Measurements from ENCODE around the gene HIPK2. TPM values are rescaled to one million over a fixed set of nuclear protein-coding genes. Genes with fewer than 3 reads are reported as not detected.

HIPK2 gene
- total RNA-seq, 6 donors from 2014 or later = 38.6 to 59.6 (median 45.9) TPM

- no peak overlapping the region for H3K4me3 ChIP-seq
- 76 to 78% methylated on average over 14 of the region's 14 CpGs for WGBS, 2 donors
- H3K27ac ChIP-seq = peak overlapping the region in 3 of 4 donors; percentile 8 to 48 (median 40)
- no peak for TF ChIP-seq POLR2AphosphoS5 (IDR thresholded peaks at IDR 0.05)
- no peaks in the 10 kb centered on the region for H3K27me3 ChIP-seq
- H3K9me3 ChIP-seq = no peaks in the 10 kb centered on the region
- DNase-seq = no peak
- H3K4me1 ChIP-seq = peaks cover 36 to 71% (median 56%) of the 10 kb centered on the region in 4 donors
- H3K36me3 ChIP-seq = no peaks in the 10 kb centered on the region
- ATAC-seq (ENCODE audit: low FRiP score in 2 of 2) = no peak
Measured at GRCh38 chr7:139654276-139655181, 123.3 kb downstream of the HIPK2 start.

GRCh38 chr7:139651914-139652313 is 125.9 kb downstream of the HIPK2 start:
- H3K27me3 ChIP-seq = no peaks in the 10 kb centered on the region
- no peaks in the 10 kb centered on the region for H3K9me3 ChIP-seq
- no peak for TF ChIP-seq POLR2AphosphoS5 (IDR thresholded peaks at IDR 0.05)
- no peak for TF ChIP-seq CTCF (IDR thresholded peaks at IDR 0.05)
- no peak for TF ChIP-seq EP300 (IDR thresholded peaks at IDR 0.05)
- TF ChIP-seq POLR2A (IDR thresholded peaks at IDR 0.05) = no peak
- 52 to 57% methylated on average over 4 of the region's 4 CpGs for WGBS, 2 donors
- H3K36me3 ChIP-seq = no peaks in the 10 kb centered on the region
- no peak overlapping the region for H3K4me3 ChIP-seq
- ATAC-seq (ENCODE audit: low FRiP score in 2 of 2) (no peak), DNase-seq (no peak)
- H3K4me1 ChIP-seq = peaks cover 50 to 80% (median 65%) of the 10 kb centered on the region in 4 donors
- H3K27ac ChIP-seq = peak overlapping the region in 3 of 4 donors; percentile 33 to 58 (median 50)

DNA sequence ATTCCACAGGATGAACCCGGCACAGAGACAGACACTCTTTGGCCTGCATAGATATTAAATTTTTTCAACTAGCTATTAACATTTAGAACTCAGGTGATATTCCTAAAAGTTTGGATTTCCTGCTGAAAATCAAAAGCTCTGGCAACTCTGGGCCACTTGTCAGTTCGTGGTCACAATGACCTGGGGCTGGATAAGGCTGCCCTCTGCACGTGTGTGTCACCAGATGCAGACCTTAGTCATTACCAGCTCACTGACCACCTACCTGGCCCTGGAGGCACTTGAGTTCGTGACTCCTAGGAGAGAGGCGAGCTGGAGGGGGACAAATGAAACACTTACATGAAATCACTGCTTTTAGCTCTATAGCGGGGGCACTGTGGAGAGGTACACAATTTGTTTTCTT is 126.5 kb downstream of the HIPK2 start:
- H3K27me3 ChIP-seq = no peaks in the 10 kb centered on the region
- H3K4me1 ChIP-seq = peaks cover 56 to 86% (median 71%) of the 10 kb centered on the region in 4 donors
- 71 to 76% methylated on average over 6 of the region's 6 CpGs for WGBS, 2 donors
- H3K27ac ChIP-seq = peak overlapping the region in 2 of 4 donors; percentile 37 to 58
- TF ChIP-seq CTCF (IDR thresholded peaks at IDR 0.05) (no peak), POLR2AphosphoS5 (IDR thresholded peaks at IDR 0.05) (no peak), POLR2A (IDR thresholded peaks at IDR 0.05) (no peak), EP300 (IDR thresholded peaks at IDR 0.05) (no peak)
- no peak for DNase-seq
- no peaks in the 10 kb centered on the region for H3K9me3 ChIP-seq
- no peak overlapping the region for H3K4me3 ChIP-seq
- ATAC-seq (ENCODE audit: low FRiP score in 2 of 2) = no peak
- no peaks in the 10 kb centered on the region for H3K36me3 ChIP-seq

- H3K9me3 ChIP-seq = no peaks in the 10 kb centered on the region
- ATAC-seq (ENCODE audit: low FRiP score in 2 of 2) = no peak
- WGBS, 2 donors = 81 to 85% methylated on average over 4 to 12 of the region's 12 CpGs
- DNase-seq = no peak
- H3K27me3 ChIP-seq = no peaks in the 10 kb centered on the region
- peak overlapping the region; percentile 37 to 81 (median 68) for H3K27ac ChIP-seq
- no peak overlapping the region for H3K4me3 ChIP-seq
- peaks cover 0 to under 1% (median 0%) of the 10 kb centered on the region in 4 donors for H3K36me3 ChIP-seq
- TF ChIP-seq POLR2AphosphoS5 (IDR thresholded peaks at IDR 0.05) (no peak), POLR2A (IDR thresholded peaks at IDR 0.05) (no peak), EP300 (IDR thresholded peaks at IDR 0.05) (no peak), CTCF (IDR thresholded peaks at IDR 0.05) (no peak)
- peaks cover 60 to 85% (median 73%) of the 10 kb centered on the region in 4 donors for H3K4me1 ChIP-seq
Measured at GRCh38 chr7:139650429-139651100, 127.2 kb downstream of the HIPK2 start.

DNA sequence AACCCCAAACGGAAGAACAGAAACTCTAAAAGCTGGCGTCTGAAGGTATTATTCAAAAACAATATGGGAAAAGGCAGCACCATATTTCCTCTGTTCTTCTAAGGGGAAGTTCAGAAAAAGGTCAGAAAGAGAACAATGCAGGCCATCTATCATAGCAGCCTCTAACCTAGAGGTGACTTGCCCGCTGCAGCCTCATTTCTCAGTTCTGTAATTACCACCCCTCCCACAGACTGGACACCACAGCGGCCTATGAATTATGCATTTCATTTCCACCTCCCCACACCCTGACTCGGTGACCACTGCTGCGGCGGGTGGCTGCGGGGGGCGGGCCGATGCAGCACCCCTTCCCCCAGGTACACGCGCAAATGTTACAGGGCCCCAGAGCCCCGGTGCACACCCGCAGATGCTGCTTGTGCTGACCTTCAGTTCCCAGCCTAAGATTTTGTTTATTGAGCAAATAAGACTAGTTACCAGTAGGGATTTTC is 128.8 kb downstream of the HIPK2 start:
- peaks cover 0 to 13% (median 0%) of the 10 kb centered on the region in 4 donors for H3K36me3 ChIP-seq
- H3K4me1 ChIP-seq = peaks cover 53 to 74% (median 63%) of the 10 kb centered on the region in 4 donors
- WGBS, 2 donors = 29 to 50% methylated on average over 14 of the region's 14 CpGs
- peak overlapping the region in 2 of 4 donors; percentile 6 to 22 for H3K4me3 ChIP-seq
- peak in 2 of 4 donors; percentile 56 for TF ChIP-seq EP300 (IDR thresholded peaks at IDR 0.05)
- no peak for TF ChIP-seq POLR2A (IDR thresholded peaks at IDR 0.05)
- peak; percentile 35 to 67 for TF ChIP-seq POLR2AphosphoS5 (IDR thresholded peaks at IDR 0.05)
- DNase-seq = peak; percentile 58 to 86
- H3K27ac ChIP-seq = peak overlapping the region; percentile 77 to 83 (median 80)
- no peaks in the 10 kb centered on the region for H3K9me3 ChIP-seq
- H3K27me3 ChIP-seq = no peaks in the 10 kb centered on the region
- ATAC-seq (ENCODE audit: low FRiP score in 2 of 2) = peak; percentile 77 to 82
